Motor neuron (in vitro differentiated cells): ENCODE data around the gene PLET1. TPM values are rescaled to one million over a fixed set of nuclear protein-coding genes. Genes with fewer than 3 reads are reported as not detected.

ENCODE experiments used
- ATAC-seq, 8 experiments: fragments of 200-7000 bp; cut with Tn5 transposase; replicated peaks in 6 of 8; 2 replicates each; pipeline ENCODE4 v1.8.0; 2021; ENCODE audit warnings: mild to moderate bottlenecking in 8 of 8, moderate library complexity in 8 of 8
- H3K27ac ChIP-seq, 2 donors: fragments of 250-450 bp; sonication (Bioruptor Pico); 2 replicates each; pipeline ENCODE4 v1.9.0; 2021; ENCODE audit warnings: antibody characterized with exemption in 2 of 2, mild to moderate bottlenecking in 2 of 2, moderate library complexity in 1 of 2
- H3K4me1 ChIP-seq, 2 donors: fragments of 250-450 bp; sonication (Bioruptor Pico); replicated peaks in 1 of 2; 2 replicates each; pipeline ENCODE4 v1.6.1; 2021; ENCODE audit warnings: antibody characterized with exemption in 2 of 2, mild to moderate bottlenecking in 2 of 2, moderate library complexity in 1 of 2
- H3K4me3 ChIP-seq, 5 donors: fragments of 250-450 bp; sonication (Bioruptor Pico); 2 replicates each; pipeline ENCODE4 v1.9.0; 2021; ENCODE audit warnings: antibody characterized with exemption in 5 of 5, mild to moderate bottlenecking in 5 of 5, moderate library complexity in 4 of 5
- WGBS, 10 experiments: fragments of 450-650 bp; shearing (Covaris generic); methylation state at CpG; one replicate each; pipeline ENCODE4 v1.0.0; 2022; 5-methylcytosine and 5-hydroxymethylcytosine counted together
- in situ Hi-C, 9 experiments: fragments of 400-800 bp; cut with MboI; loops; one replicate each; pipeline ENCODE4 v1.15.0; 2021; ENCODE audit warnings: low sequenced_read_pairs in 9 of 9, low pct_unique_long_range_greater_than_20kb in 2 of 9; ENCODE audit not compliant: unreplicated experiment in 9 of 9
- total RNA-seq, 8 experiments: library from RNA; unstranded; fragments of 300-600 nt; gene quantifications; 2 replicates each; pipeline versions ENCODE4 v1.2.3 to v1.2.4, GENCODE V29; 2022

The PLET1 gene
- total RNA-seq, 8 experiments from 2014 or later: 0.16 to 0.67 (median 0.28) TPM; not detected in 3

GRCh38 chr11:112229746-112230433 is 30.8 kb downstream of the PLET1 start:
- no peak for ATAC-seq
- in situ Hi-C loops: no loop called here
- H3K4me1 ChIP-seq: peaks cover 10 to 11% of the 10 kb centered on the region in 2 donors
- H3K27ac ChIP-seq: no peak overlapping the region
- H3K4me3 ChIP-seq: no peak overlapping the region
- 10 to 80% (median 67%) methylated on average over 1 to 3 of the region's 3 CpGs; no CpG with 5 or more reads in 3 of the 10 experiments for WGBS, 10 experiments

- H3K27ac ChIP-seq: no peak overlapping the region
- peaks cover 10 to 11% of the 10 kb centered on the region in 2 donors for H3K4me1 ChIP-seq
- in situ Hi-C loops: no loop called here
- ATAC-seq: no peak
- 86 to 100% (median 97%) methylated on average over 1 to 7 of the region's 7 CpGs; no CpG with 5 or more reads in 1 of the 10 experiments for WGBS, 10 experiments
- no peak overlapping the region for H3K4me3 ChIP-seq
Measured at GRCh38 chr11:112229159-112229558, 31.5 kb downstream of the PLET1 start.

GRCh38 chr11:112228706-112229105 is 32.0 kb downstream of the PLET1 start:
- H3K4me3 ChIP-seq: no peak overlapping the region
- in situ Hi-C loops: no loop called here
- H3K4me1 ChIP-seq: peaks cover 10 to 11% of the 10 kb centered on the region in 2 donors
- H3K27ac ChIP-seq: no peak overlapping the region
- WGBS, 10 experiments: 87 to 100% (median 96%) methylated on average over 1 to 2 of the region's 2 CpGs
- no peak for ATAC-seq

GRCh38 chr11:112227471-112227870 is 33.2 kb downstream of the PLET1 start:
- Histone ChIP-seq H3K27ac (peak overlapping the region in 1 of 2 donors; percentile 95), H3K4me3 (peak overlapping the region; percentile 66 to 89 (median 74)), H3K4me1 (peaks cover 10 to 11% of the 10 kb centered on the region in 2 donors)
- ATAC-seq: no peak
- WGBS, 10 experiments: 33 to 83% (median 69%) methylated on average over 1 to 4 of the region's 4 CpGs; no CpG with 5 or more reads in 1 of the 10 experiments
- in situ Hi-C loops: no loop called here

GRCh38 chr11:112226831-112227401 is 33.7 kb downstream of the PLET1 start:
- in situ Hi-C loops: no loop called here
- ATAC-seq: peak in 7 of 8 experiments; percentile 0 to 64 (median 2)
- peak overlapping the region; percentile 95 to 97 for H3K27ac ChIP-seq
- H3K4me3 ChIP-seq: peak overlapping the region; percentile 66 to 89 (median 74)
- peaks cover 10 to 11% of the 10 kb centered on the region in 2 donors for H3K4me1 ChIP-seq
- 0 to 9% (median 3%) methylated on average over 3 to 14 of the region's 16 CpGs; no CpG with 5 or more reads in 2 of the 10 experiments for WGBS, 10 experiments

GRCh38 chr11:112226062-112226830 is 34.4 kb downstream of the PLET1 start, which contains the start of gene PTS:
Gene PTS (plus strand): TSS chr11:112226428. CDS start chr11:112226444, 16 bp downstream.
- Histone ChIP-seq H3K4me3 (peak within 1 kb of the TSS; percentile 66 to 89 (median 74)), H3K4me1 (peaks cover 10 to 11% of the 10 kb centered on the region in 2 donors), H3K27ac (peak within 1 kb of the TSS; percentile 95 to 97)
- peak; percentile 92 to 95 (median 94) for ATAC-seq
- in situ Hi-C loops: no loop called here
- WGBS, 10 experiments: 0 to 4% (median 2%) methylated on average over 4 to 13 of the region's 70 CpGs; no CpG with 5 or more reads in 6 of the 10 experiments

- in situ Hi-C loops: no loop called here
- H3K4me3 ChIP-seq: peak overlapping the region; percentile 66 to 89 (median 74)
- peaks cover 10 to 11% of the 10 kb centered on the region in 2 donors for H3K4me1 ChIP-seq
- ATAC-seq: no peak
- peak overlapping the region; percentile 95 to 97 for H3K27ac ChIP-seq
- whole genome bisulfite sequencing, 10 experiments: 0 to 87% (median 45%) methylated on average over 2 to 3 of the region's 8 CpGs; no CpG with 5 or more reads in 6 of the 10 experiments
Measured at GRCh38 chr11:112225753-112226061, 35.0 kb downstream of the PLET1 start.

- 14 to 100% (median 87%) methylated on average over 1 to 4 of the region's 5 CpGs; no CpG with 5 or more reads in 2 of the 10 experiments for WGBS, 10 experiments
- in situ Hi-C loops: loop anchor here in 3 of 9 experiments (5.0 to 25.0 kb wide), 2 partner anchors 58 to 1063 kb away; no protein-coding TSS in a partner anchor
Measured at GRCh38 chr11:112223754-112224532, 36.7 kb downstream of the PLET1 start.

GRCh38 chr11:112223121-112223520 is 37.5 kb downstream of the PLET1 start:
- H3K4me3 ChIP-seq: no peak overlapping the region
- 0 to 86% (median 43%) methylated on average over 1 of the region's 1 CpG; no CpG with 5 or more reads in 3 of the 10 experiments for WGBS, 10 experiments
- H3K27ac ChIP-seq: no peak overlapping the region
- ATAC-seq: no peak
- in situ Hi-C loops: loop anchor here in 3 of 9 experiments (5.0 to 25.0 kb wide), 2 partner anchors 59 to 1064 kb away; no protein-coding TSS in a partner anchor
- H3K4me1 ChIP-seq: peaks cover 8 to 10% of the 10 kb centered on the region in 2 donors

More at GRCh38 chr11:112223754-112224532, 36.7 kb downstream of the PLET1 start:
- Histone ChIP-seq H3K4me3 (no peak overlapping the region), H3K27ac (no peak overlapping the region), H3K4me1 (peaks cover 10 to 11% of the 10 kb centered on the region in 2 donors)
- no peak for ATAC-seq

- 0 to 60% (median 40%) methylated on average over 1 of the region's 4 CpGs; no CpG with 5 or more reads in 7 of the 10 experiments for WGBS, 10 experiments
Measured at GRCh38 chr11:112222303-112222702, 38.4 kb downstream of the PLET1 start.

GRCh38 chr11:112221274-112221835 is 39.3 kb downstream of the PLET1 start:
- Histone ChIP-seq H3K4me3 (no peak overlapping the region), H3K27ac (no peak overlapping the region), H3K4me1 (peaks cover 0 to 3% of the 10 kb centered on the region in 2 donors)
- in situ Hi-C loops: loop anchor here in 3 of 9 experiments (5.0 to 25.0 kb wide), 2 partner anchors 61 to 1066 kb away; no protein-coding TSS in a partner anchor
- WGBS, 10 experiments: 20 to 77% (median 57%) methylated on average over 1 to 3 of the region's 3 CpGs
- ATAC-seq: no peak

More at GRCh38 chr11:112222303-112222702, 38.4 kb downstream of the PLET1 start:
- no peak overlapping the region for H3K27ac ChIP-seq
- ATAC-seq: no peak
- no peak overlapping the region for H3K4me3 ChIP-seq
- in situ Hi-C loops: loop anchor here in 3 of 9 experiments (5.0 to 25.0 kb wide), 2 partner anchors 60 to 1065 kb away; no protein-coding TSS in a partner anchor
- H3K4me1 ChIP-seq: peaks cover under 1 to 6% of the 10 kb centered on the region in 2 donors
